ENCODE data around the gene STX5.
"Not testable (repeated sequence)": the region's sequence is repeated elsewhere in the genome, so short reads cannot be mapped to it uniquely, and the experiment has no call there.

DNA sequence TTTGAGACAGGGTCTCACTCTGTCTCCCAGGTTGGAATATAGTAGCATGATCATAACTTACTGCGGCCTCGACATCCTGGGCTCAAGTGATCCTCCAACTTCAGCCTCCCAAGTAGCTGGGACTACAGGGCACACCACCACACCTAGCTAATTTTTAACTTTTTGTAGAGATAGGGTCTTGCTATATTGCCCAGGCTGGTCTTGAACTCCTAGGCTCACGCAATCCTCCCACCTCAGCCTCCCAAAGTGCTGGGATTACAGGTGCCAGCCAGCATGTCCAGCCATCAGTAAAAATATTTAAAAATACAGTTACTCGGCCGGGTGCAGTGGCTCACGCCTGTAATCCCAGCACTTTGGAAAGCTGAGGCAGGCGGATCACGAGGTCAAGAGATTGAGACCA, 3.7 kb downstream of the STX5 start:
- TF ChIP-seq, protein P1, sequence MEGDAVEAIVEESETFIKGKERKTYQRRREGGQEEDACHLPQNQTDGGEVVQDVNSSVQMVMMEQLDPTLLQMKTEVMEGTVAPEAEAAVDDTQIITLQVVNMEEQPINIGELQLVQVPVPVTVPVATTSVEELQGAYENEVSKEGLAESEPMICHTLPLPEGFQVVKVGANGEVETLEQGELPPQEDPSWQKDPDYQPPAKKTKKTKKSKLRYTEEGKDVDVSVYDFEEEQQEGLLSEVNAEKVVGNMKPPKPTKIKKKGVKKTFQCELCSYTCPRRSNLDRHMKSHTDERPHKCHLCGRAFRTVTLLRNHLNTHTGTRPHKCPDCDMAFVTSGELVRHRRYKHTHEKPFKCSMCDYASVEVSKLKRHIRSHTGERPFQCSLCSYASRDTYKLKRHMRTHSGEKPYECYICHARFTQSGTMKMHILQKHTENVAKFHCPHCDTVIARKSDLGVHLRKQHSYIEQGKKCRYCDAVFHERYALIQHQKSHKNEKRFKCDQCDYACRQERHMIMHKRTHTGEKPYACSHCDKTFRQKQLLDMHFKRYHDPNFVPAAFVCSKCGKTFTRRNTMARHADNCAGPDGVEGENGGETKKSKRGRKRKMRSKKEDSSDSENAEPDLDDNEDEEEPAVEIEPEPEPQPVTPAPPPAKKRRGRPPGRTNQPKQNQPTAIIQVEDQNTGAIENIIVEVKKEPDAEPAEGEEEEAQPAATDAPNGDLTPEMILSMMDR (IDR thresholded peaks at IDR 0.05 in 8 of 11, conservative IDR thresholded peaks at IDR 0.05 in 3 of 11), result not testable (repeated sequence)
- not testable (repeated sequence) for TF ChIP-seq POLR2AphosphoS5 (IDR thresholded peaks at IDR 0.05)
